GM12801 (cell line): ENCODE measurements around the gene MARF1.

Experiments
- CTCF ChIP-seq: IDR thresholded peaks from one replicate; pipeline ENCODE4 v1.5.1; 2011; ENCODE audit warnings: control low read depth; ENCODE audit not compliant: insufficient read length; ENCODE audit errors: extremely low read depth

Gene MARF1

GRCh38 chr16:15610369-15610871, 32.5 kb downstream of the MARF1 start:
- TF ChIP-seq CTCF = no peak

GRCh38 chr16:15609286-15609649, 33.7 kb downstream of the MARF1 start:
- no peak for TF ChIP-seq CTCF

DNA sequence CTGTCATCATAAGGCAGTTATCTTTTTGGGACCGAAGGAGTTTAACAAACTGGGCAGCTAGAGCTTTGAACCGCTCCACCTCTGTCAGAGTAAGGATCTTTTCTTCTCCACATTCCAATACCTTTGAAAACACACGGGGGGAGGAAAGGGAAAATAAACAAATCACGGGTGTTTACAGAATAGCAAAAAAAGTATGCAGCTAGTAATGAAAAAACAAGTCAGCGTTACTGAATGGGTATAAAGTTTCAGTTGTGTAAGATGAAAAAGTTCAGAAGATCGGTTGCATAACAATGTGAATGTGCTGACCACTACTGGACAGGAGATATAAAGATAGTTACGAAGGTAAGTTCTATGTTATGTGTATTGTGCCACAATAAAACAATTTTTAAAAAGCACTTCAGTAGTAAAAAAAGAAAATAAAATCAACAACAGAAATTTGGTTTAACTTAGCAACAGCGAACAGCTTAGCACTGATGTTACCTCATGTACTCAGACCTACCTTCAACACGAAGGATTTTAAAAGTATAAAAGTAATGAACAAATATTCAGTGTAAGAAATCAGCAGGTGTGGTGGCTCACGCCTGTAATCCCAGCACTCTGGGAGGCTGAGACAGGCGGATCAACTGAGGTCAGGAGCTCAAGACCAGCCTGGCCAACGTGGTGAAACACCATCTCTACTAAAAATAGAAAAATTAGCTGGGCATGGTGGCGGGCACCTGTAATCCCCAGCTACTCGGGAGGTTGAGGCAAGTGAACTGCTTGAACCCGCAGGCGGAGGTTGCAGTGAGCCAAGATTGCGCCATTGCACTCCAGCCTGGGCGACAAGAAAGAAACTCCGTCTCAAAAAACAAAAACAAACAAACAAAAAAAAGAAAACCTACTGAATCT, 34.3 kb downstream of the MARF1 start:
- TF ChIP-seq CTCF = no peak

- TF ChIP-seq CTCF = no peak
Observed at GRCh38 chr16:15607700-15608396, 35.1 kb downstream of the MARF1 start.

DNA sequence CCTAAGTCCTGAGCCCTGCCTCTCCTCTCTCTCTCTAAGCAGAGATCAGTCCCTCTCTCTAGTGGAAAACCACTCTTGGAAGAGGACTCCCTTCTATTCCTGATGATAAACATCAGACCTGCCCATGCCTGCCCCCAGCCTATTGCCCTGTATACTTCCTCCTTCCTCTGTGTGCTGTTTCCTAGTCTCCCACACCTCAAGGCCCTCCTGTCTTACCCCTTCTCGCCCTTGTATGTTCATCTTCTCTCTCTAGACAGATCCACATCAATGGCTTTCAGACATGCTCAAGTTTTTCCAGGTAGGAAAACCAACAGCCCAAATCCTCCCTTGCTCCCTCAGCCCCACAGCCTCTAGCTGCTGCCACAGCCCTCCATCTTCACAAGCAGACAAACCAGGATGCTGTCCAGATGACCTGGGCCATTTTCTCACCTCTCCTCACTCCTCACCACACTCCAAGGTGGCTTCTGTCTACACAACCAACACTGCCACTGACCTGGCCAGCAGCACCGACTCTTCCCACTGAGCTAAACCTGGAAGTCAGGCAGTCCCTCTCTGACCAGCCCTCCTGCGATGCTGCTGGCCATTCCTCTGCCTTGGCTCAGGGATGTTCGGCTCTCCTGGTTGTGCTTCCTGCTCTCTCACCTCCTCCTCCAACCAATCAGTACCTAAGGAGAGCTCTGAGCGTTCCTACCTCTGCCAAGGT, 36.3 kb downstream of the MARF1 start:
- no peak for TF ChIP-seq CTCF

GRCh38 chr16:15605839-15606517, 37.0 kb downstream of the MARF1 start:
- no peak for TF ChIP-seq CTCF
